ENCODE measurements around the gene UQCC2.

UQCC2 gene

GRCh38 chr6:33682341-33682740 is 29.2 kb downstream of the UQCC2 start:
- no peak for TF ChIP-seq CTCF (conservative IDR thresholded peaks at IDR 0.05; ENCODE audit: low read length)
- DNase-seq (ENCODE audit: low read depth) = no peak
- no peak overlapping the region for H3K4me3 ChIP-seq (ENCODE audit: low read length)

- no peak overlapping the region for H3K4me3 ChIP-seq (ENCODE audit: low read length)
- no peak for DNase-seq (ENCODE audit: low read depth)
- TF ChIP-seq CTCF (conservative IDR thresholded peaks at IDR 0.05; ENCODE audit: low read length) = no peak
Measured at GRCh38 chr6:33679761-33680160, 31.7 kb downstream of the UQCC2 start.

- TF ChIP-seq CTCF (conservative IDR thresholded peaks at IDR 0.05; ENCODE audit: low read length) = no peak
- no peak for DNase-seq (ENCODE audit: low read depth)
- no peak overlapping the region for H3K4me3 ChIP-seq (ENCODE audit: low read length)
Measured at GRCh38 chr6:33678932-33679490, 32.5 kb downstream of the UQCC2 start.

- no peak for DNase-seq (ENCODE audit: low read depth)
- TF ChIP-seq CTCF (conservative IDR thresholded peaks at IDR 0.05; ENCODE audit: low read length) = no peak
Measured at GRCh38 chr6:33678233-33678931, 33.1 kb downstream of the UQCC2 start.

GRCh38 chr6:33677689-33678088 is 33.8 kb downstream of the UQCC2 start:
- no peak overlapping the region for H3K4me3 ChIP-seq (ENCODE audit: low read length)
- no peak for DNase-seq (ENCODE audit: low read depth)
- no peak for TF ChIP-seq CTCF (conservative IDR thresholded peaks at IDR 0.05; ENCODE audit: low read length)

More at GRCh38 chr6:33678233-33678931, 33.1 kb downstream of the UQCC2 start:
- no peak overlapping the region for H3K4me3 ChIP-seq (ENCODE audit: low read length)

GRCh38 chr6:33677143-33677660 is 34.3 kb downstream of the UQCC2 start:
- TF ChIP-seq CTCF (conservative IDR thresholded peaks at IDR 0.05; ENCODE audit: low read length) = no peak
- DNase-seq (ENCODE audit: low read depth) = peak; percentile 80
- H3K4me3 ChIP-seq (ENCODE audit: low read length) = no peak overlapping the region
